Lower leg skin (tissue), 4 donors: ENCODE measurements around the gene EFCAB8. TPM values are rescaled to one million over a fixed set of nuclear protein-coding genes. Genes with fewer than 3 reads are reported as not detected.

Source experiments
- DNase-seq, 2 donors: peaks; one replicate each; pipeline ENCODE4 v3.0.0-alpha.2; 2019; ENCODE audit warnings: low spot score in 2 of 2
- H3K4me3 ChIP-seq: fragments of 200-600 bp; sonication (generic); 2 replicates; pipeline ENCODE4 v1.5.1; 2017; ENCODE audit warnings: mild to moderate bottlenecking, low read depth; ENCODE audit not compliant: poor library complexity, severe bottlenecking
- CTCF ChIP-seq, 3 donors: fragments of 450-650 bp; IDR thresholded peaks; one replicate each; pipeline ENCODE4 v1.5.1; 2016; ENCODE audit warnings: antibody characterized with exemption in 3 of 3, mild to moderate bottlenecking in 3 of 3, moderate library complexity in 2 of 3
- POLR2A ChIP-seq, 2 donors: fragments of 450-650 bp; IDR thresholded peaks; one replicate each; pipeline ENCODE4 v1.6.1; 2016 to 2017; ENCODE audit warnings: antibody characterized with exemption in 2 of 2, mild to moderate bottlenecking in 1 of 2, moderate library complexity in 1 of 2
- WGBS, 2 donors: methylation state at CpG; one replicate each; pipeline ENCODE4 v1.1.5; 2018; 5-methylcytosine and 5-hydroxymethylcytosine counted together
- intact Hi-C: fragments of 100-400 bp; cut with DNase I; formaldehyde crosslinking; loops from one replicate; pipeline ENCODE4 v1.15.0; 2023; ENCODE audit warnings: low total_unique reads
- total RNA-seq, 4 donors: library from RNA; depleted of rRNA; stranded (reverse); fragments of >200 nt; gene quantifications; one replicate each; pipeline ENCODE4 v1.1.0, GENCODE V29; 2016

The EFCAB8 gene
- total RNA-seq, 4 donors from 2014 or later: not detected

GRCh38 chr20:32989507-32990283 is 131.0 kb downstream of the EFCAB8 start:
- TF ChIP-seq POLR2A (IDR thresholded peaks at IDR 0.05) (no peak), CTCF (IDR thresholded peaks at IDR 0.05) (no peak)
- intact Hi-C loops: no loop called here
- DNase-seq: no peak
- H3K4me3 ChIP-seq: no peak overlapping the region
- WGBS, 2 donors: 85 to 87% methylated on average over 14 of the region's 14 CpGs

- TF ChIP-seq CTCF (IDR thresholded peaks at IDR 0.05) (no peak), POLR2A (IDR thresholded peaks at IDR 0.05) (no peak)
- no peak overlapping the region for H3K4me3 ChIP-seq
- DNase-seq: no peak
- intact Hi-C loops: no loop called here
- 58 to 77% methylated on average over 2 to 3 of the region's 3 CpGs for WGBS, 2 donors
These were observed 131.7 kb downstream of the EFCAB8 start for GRCh38 chr20:32990426-32990825.

- TF ChIP-seq POLR2A (IDR thresholded peaks at IDR 0.05) (no peak), CTCF (IDR thresholded peaks at IDR 0.05) (no peak)
- intact Hi-C loops: no loop called here
- H3K4me3 ChIP-seq: no peak overlapping the region
- DNase-seq: no peak
- WGBS, 2 donors: 51 to 54% methylated on average over 3 of the region's 3 CpGs
These were observed 132.7 kb downstream of the EFCAB8 start for GRCh38 chr20:32991383-32991782.

- intact Hi-C loops: no loop called here
- DNase-seq: no peak
- H3K4me3 ChIP-seq: no peak overlapping the region
- no peak for TF ChIP-seq CTCF (IDR thresholded peaks at IDR 0.05)
- TF ChIP-seq POLR2A (IDR thresholded peaks at IDR 0.05): no peak
- WGBS, 2 donors: 75 to 76% methylated on average over 8 of the region's 8 CpGs
These were observed 133.3 kb downstream of the EFCAB8 start for GRCh38 chr20:32991792-32992641.

- WGBS, 2 donors: 73 to 76% methylated on average over 8 of the region's 8 CpGs
- H3K4me3 ChIP-seq: no peak overlapping the region
- intact Hi-C loops: no loop called here
- no peak for DNase-seq
- TF ChIP-seq POLR2A (IDR thresholded peaks at IDR 0.05) (no peak), CTCF (IDR thresholded peaks at IDR 0.05) (no peak)
These were observed 134.8 kb downstream of the EFCAB8 start for GRCh38 chr20:32993496-32994050.
